PC-9 (cell line): ENCODE measurements around the gene UROS. TPM values are rescaled to one million over a fixed set of nuclear protein-coding genes. Genes with fewer than 3 reads are reported as not detected.

Source experiments
- BruUV-seq: library from RNA; stranded (reverse); fragments of 400-500 nt; replicated peaks from 2 replicates; lab custom pipeline; 2021; lab: Mats Ljungman, UMichigan
- CTCF ChIA-PET: fragments of 300-600 bp; sonication (Branson Sonifier 250); formaldehyde crosslinking; loops from one replicate; lab custom pipeline; 2022; ENCODE audit warnings: antibody characterized with exemption; lab: Charles Lee
- POLR2A ChIA-PET: fragments of 300-600 bp; sonication (Branson Sonifier 250); formaldehyde crosslinking; loops from one replicate; lab custom pipeline; 2022; ENCODE audit warnings: antibody characterized with exemption; ENCODE audit not compliant: unreplicated experiment; lab: Charles Lee
- DNase-seq, 2 experiments: peaks; one replicate each; pipeline versions ENCODE4 v3.0.0 to v3.0.0-alpha.2; 2015 to 2022; ENCODE audit warnings: mixed read lengths in 1 of 2
- H2AFZ ChIP-seq: fragments of 200-600 bp; sonication (generic); 2 replicates; pipeline ENCODE4 v1.8.1; 2017; ENCODE audit warnings: antibody characterized with exemption
- H3F3A ChIP-seq: fragments of 200-600 bp; sonication (generic); 2 replicates; pipeline ENCODE4 v1.8.1; 2017; ENCODE audit warnings: antibody characterized with exemption, mild to moderate bottlenecking, low read depth; ENCODE audit not compliant: insufficient read depth
- H3K27ac ChIP-seq: fragments of 200-600 bp; sonication (generic); 2 replicates; pipeline ENCODE4 v1.6.1; 2016; ENCODE audit warnings: mixed run types
- H3K27me3 ChIP-seq: fragments of 200-600 bp; sonication (generic); 2 replicates; pipeline ENCODE4 v1.6.1; 2016; ENCODE audit warnings: low read depth, mixed run types; ENCODE audit not compliant: insufficient read depth
- H3K36me3 ChIP-seq: fragments of 200-600 bp; sonication (generic); 2 replicates; pipeline ENCODE4 v1.6.1; 2016; ENCODE audit warnings: low read depth, mixed run types
- H3K4me1 ChIP-seq: fragments of 200-600 bp; sonication (generic); replicated peaks from 2 replicates; pipeline ENCODE4 v1.6.1; 2016; ENCODE audit warnings: mixed run types; ENCODE audit not compliant: insufficient read depth
- H3K4me2 ChIP-seq: fragments of 200-600 bp; sonication (generic); 2 replicates; pipeline ENCODE4 v1.6.1; 2017; ENCODE audit warnings: mixed run types
- H3K4me3 ChIP-seq: fragments of 200-600 bp; sonication (generic); 2 replicates; pipeline ENCODE4 v1.6.1; 2016; ENCODE audit warnings: mixed run types
- H3K79me2 ChIP-seq: fragments of 200-600 bp; sonication (generic); 2 replicates; pipeline ENCODE4 v1.6.1; 2017; ENCODE audit warnings: low read depth, mixed run types
- H3K9me2 ChIP-seq: fragments of 200-600 bp; sonication (generic); 2 replicates; pipeline ENCODE4 v1.8.1; 2017; ENCODE audit warnings: mild to moderate bottlenecking; ENCODE audit not compliant: insufficient read depth
- H3K9me3 ChIP-seq: fragments of 200-600 bp; sonication (generic); 2 replicates; pipeline ENCODE4 v1.8.1; 2016; ENCODE audit warnings: low read depth; ENCODE audit not compliant: insufficient read depth
- H4K20me1 ChIP-seq: fragments of 200-600 bp; sonication (generic); 2 replicates; pipeline ENCODE4 v1.8.1; 2017; ENCODE audit not compliant: insufficient read depth
- CTCF ChIP-seq: fragments of 200-600 bp; sonication (generic); conservative IDR thresholded peaks from 2 replicates; pipeline ENCODE4 v1.6.1; 2017; ENCODE audit warnings: mixed run types, antibody characterized with exemption, mild to moderate bottlenecking, moderate library complexity
- EZH2 ChIP-seq: fragments of 200-600 bp; sonication (generic); IDR thresholded peaks from 2 replicates; pipeline ENCODE4 v1.8.0; 2017; ENCODE audit warnings: antibody characterized with exemption, low read depth
- intact Hi-C: fragments of 100-400 bp; cut with micrococcal nuclease; formaldehyde crosslinking; loops from one replicate; pipeline ENCODE4 v1.10.0; 2022; ENCODE audit not compliant: unreplicated experiment
- total RNA-seq: library from RNA; stranded (reverse); gene quantifications from 2 replicates; pipeline ENCODE4 v1.2.3, GENCODE V29; 2021

The UROS gene
- total RNA-seq, 1 experiment from 2014 or later = 35.1 TPM

- H3K4me3 ChIP-seq = no peak overlapping the region
- no peaks in the 10 kb centered on the region for H3K27me3 ChIP-seq
- H3K36me3 ChIP-seq = peaks cover 5% of the 10 kb centered on the region; the same call in 1 of the 2 replicates
- H3K27ac ChIP-seq = no peak overlapping the region
- POLR2A ChIA-PET = no interaction called here
- no peaks in the 10 kb centered on the region for H3K9me2 ChIP-seq
- no peaks in the 10 kb centered on the region for H3K79me2 ChIP-seq
- no peaks in the 10 kb centered on the region for H3F3A ChIP-seq
- H2AFZ ChIP-seq = no peak overlapping the region
- CTCF ChIA-PET = no interaction called here
- TF ChIP-seq EZH2 (no peak), CTCF (no peak)
- H4K20me1 ChIP-seq = no peaks in the 10 kb centered on the region
- intact Hi-C loops = no loop called here
- no peaks in the 10 kb centered on the region for H3K4me1 ChIP-seq
- BruUV-seq = no TSS peak
- no peaks in the 10 kb centered on the region for H3K9me3 ChIP-seq
- DNase-seq = no peak
- H3K4me2 ChIP-seq = no peak overlapping the region
Observed at GRCh38 chr10:125756853-125757487, 66.1 kb downstream of the UROS start.

- Histone ChIP-seq H3K4me1 (no peaks in the 10 kb centered on the region), H3K79me2 (no peaks in the 10 kb centered on the region), H3F3A (no peaks in the 10 kb centered on the region), H2AFZ (no peak overlapping the region), H4K20me1 (no peaks in the 10 kb centered on the region), H3K4me2 (no peak overlapping the region), H3K4me3 (no peak overlapping the region), H3K27ac (no peak overlapping the region), H3K27me3 (no peaks in the 10 kb centered on the region), H3K36me3 (peaks cover 5% of the 10 kb centered on the region; the same call in 1 of the 2 replicates), H3K9me3 (no peaks in the 10 kb centered on the region), H3K9me2 (no peaks in the 10 kb centered on the region)
- no TSS peak for BruUV-seq
- CTCF ChIA-PET = no interaction called here
- no peak for DNase-seq
- intact Hi-C loops = no loop called here
- POLR2A ChIA-PET = no interaction called here
- TF ChIP-seq EZH2 (no peak), CTCF (no peak)
Observed at GRCh38 chr10:125756196-125756595, 66.9 kb downstream of the UROS start.

GRCh38 chr10:125747417-125747816 lies 75.6 kb downstream of the UROS start:
- Histone ChIP-seq H4K20me1 (no peaks in the 10 kb centered on the region), H2AFZ (no peak overlapping the region), H3K27ac (no peak overlapping the region), H3K4me2 (no peak overlapping the region), H3K4me1 (no peaks in the 10 kb centered on the region), H3K27me3 (no peaks in the 10 kb centered on the region), H3K9me2 (no peaks in the 10 kb centered on the region), H3K36me3 (peaks cover 6% of the 10 kb centered on the region; the same call in 1 of the 2 replicates), H3K79me2 (no peaks in the 10 kb centered on the region), H3K9me3 (no peaks in the 10 kb centered on the region), H3F3A (no peaks in the 10 kb centered on the region), H3K4me3 (no peak overlapping the region)
- POLR2A ChIA-PET = no interaction called here
- no peak for DNase-seq
- no TSS peak for BruUV-seq
- intact Hi-C loops = no loop called here
- TF ChIP-seq EZH2 = no peak
- TF ChIP-seq CTCF = no peak
- CTCF ChIA-PET = no interaction called here
